HepG2 (cell line): ENCODE data around the gene GDF15. TPM values are rescaled to one million over a fixed set of nuclear protein-coding genes. Genes with fewer than 3 reads are reported as not detected.

Experiments
- ADNP ChIP-seq: sonication (generic); formaldehyde crosslinking; IDR thresholded peaks from 2 replicates; pipeline ENCODE4 v1.4.0; 2020; ENCODE audit warnings: missing genetic modification reagents
- AKAP8 ChIP-seq: sonication (generic); formaldehyde crosslinking; IDR thresholded peaks from 2 replicates; pipeline ENCODE4 v1.5.1; 2020; ENCODE audit warnings: mild to moderate bottlenecking, missing genetic modification reagents
- BATF2 ChIP-seq: sonication (generic); formaldehyde crosslinking; IDR thresholded peaks from 2 replicates; pipeline ENCODE4 v1.8.0; 2022; ENCODE audit warnings: mild to moderate bottlenecking, missing genetic modification reagents, moderate library complexity
- CHCHD3 ChIP-seq: sonication (generic); formaldehyde crosslinking; IDR thresholded peaks from 2 replicates; pipeline ENCODE4 v1.8.0; 2022; ENCODE audit warnings: mild to moderate bottlenecking, missing genetic modification reagents, moderate library complexity
- CSRNP1 ChIP-seq: sonication (generic); formaldehyde crosslinking; IDR thresholded peaks from 2 replicates; pipeline ENCODE4 v1.8.1; 2023; ENCODE audit warnings: mild to moderate bottlenecking, missing genetic modification reagents
- DMAP1 ChIP-seq: IDR thresholded peaks from 2 replicates; pipeline ENCODE4 v1.6.1; 2016
- ETV5 ChIP-seq: IDR thresholded peaks from 2 replicates; pipeline ENCODE4 v1.6.1; 2018; ENCODE audit warnings: missing biosample characterization, missing genetic modification reagents, inconsistent platforms, borderline replicate concordance
- GLI4 ChIP-seq: sonication (generic); formaldehyde crosslinking; IDR thresholded peaks from 2 replicates; pipeline ENCODE4 v1.5.1; 2020; ENCODE audit warnings: missing genetic modification reagents, mild to moderate bottlenecking, moderate library complexity, borderline replicate concordance
- HNRNPL ChIP-seq: fragments of 200-400 bp; formaldehyde crosslinking; IDR thresholded peaks from 2 replicates; pipeline ENCODE4 v1.6.1; 2017; ENCODE audit warnings: mild to moderate bottlenecking, low read depth, low read length
- KLF9 ChIP-seq: IDR thresholded peaks from 2 replicates; pipeline ENCODE4 v1.6.1; 2016; ENCODE audit warnings: low read depth
- MAX ChIP-seq: IDR thresholded peaks from 2 replicates; pipeline ENCODE4 v1.6.1; 2012; ENCODE audit warnings: inconsistent platforms
- MAZ ChIP-seq, 2 experiments: sonication (generic) in 1 of 2; formaldehyde crosslinking in 1 of 2; IDR thresholded peaks; 2 replicates each; pipeline versions ENCODE4 v1.5.0 to v1.6.1; 2012 to 2020; ENCODE audit warnings: low read depth in 2 of 2, mild to moderate bottlenecking in 2 of 2, borderline replicate concordance in 1 of 2, improper control_type of control experiment in 1 of 2, low read length in 1 of 2, missing genetic modification reagents in 1 of 2, moderate library complexity in 1 of 2
- MZF1 ChIP-seq: sonication (generic); formaldehyde crosslinking; IDR thresholded peaks from 2 replicates; pipeline ENCODE4 v1.8.1; 2023; ENCODE audit warnings: mild to moderate bottlenecking, missing genetic modification reagents, borderline replicate concordance
- NFATC3 ChIP-seq: sonication (generic); formaldehyde crosslinking; IDR thresholded peaks from 2 replicates; pipeline ENCODE4 v1.5.1; 2020; ENCODE audit warnings: mild to moderate bottlenecking, missing genetic modification reagents
- RXRB ChIP-seq: IDR thresholded peaks from 2 replicates; pipeline ENCODE4 v1.6.1; 2016; ENCODE audit warnings: borderline replicate concordance, missing genetic modification reagents, missing compliant biosample characterization
- SNRNP70 ChIP-seq: fragments of 200-400 bp; formaldehyde crosslinking; IDR thresholded peaks from 2 replicates; pipeline ENCODE4 v1.6.1; 2017; ENCODE audit warnings: mild to moderate bottlenecking, low read depth, low read length, moderate library complexity
- TCF7 ChIP-seq: sonication (generic); IDR thresholded peaks from 2 replicates; pipeline ENCODE4 v1.6.1; 2016; ENCODE audit warnings: antibody characterized with exemption, low read depth
- TP53 ChIP-seq: sonication (generic); formaldehyde crosslinking; conservative IDR thresholded peaks from 2 replicates; pipeline ENCODE4 v1.4.0; 2020; ENCODE audit warnings: missing genetic modification reagents
- YY1 ChIP-seq: IDR thresholded peaks from 2 replicates; pipeline ENCODE4 v1.6.1; 2011; ENCODE audit warnings: low read length, low read depth, moderate library complexity, mild to moderate bottlenecking; ENCODE audit not compliant: insufficient read depth, insufficient replicate concordance
- ZNF24 ChIP-seq: fragments of 450-650 bp; IDR thresholded peaks from 2 replicates; pipeline ENCODE4 v1.6.1; 2017; ENCODE audit warnings: antibody characterized with exemption, mild to moderate bottlenecking
- ZNF430 ChIP-seq: sonication (generic); formaldehyde crosslinking; IDR thresholded peaks from 2 replicates; pipeline ENCODE4 v1.9.0; 2021; ENCODE audit warnings: mild to moderate bottlenecking, missing genetic modification reagents
- ZNF839 ChIP-seq: sonication (generic); formaldehyde crosslinking; IDR thresholded peaks from 2 replicates; pipeline ENCODE4 v1.4.0; 2020; ENCODE audit warnings: missing genetic modification reagents, mild to moderate bottlenecking, borderline replicate concordance
- polyA plus RNA-seq, 8 experiments: library from polyadenylated mRNA; depleted of rRNA in 3 of 8; stranded (reverse) in 7 of 8; unstranded in 1 of 8; fragments of >200 nt; fragmentation: Illumina TruSeq in 4 of 8; extraction: Trizol in 4 of 8; gene quantifications; 2 replicates each; pipeline versions ENCODE4 v1.2.1 to v1.2.3, GENCODE V29; 2011 to 2016; ENCODE audit warnings: low read depth in 4 of 8, missing spikeins in 1 of 8, mixed read lengths in 1 of 8; ENCODE audit not compliant: insufficient read depth in 1 of 8
- total RNA-seq, 5 experiments: library from RNA; depleted of rRNA; stranded (reverse); fragments of >200 nt; fragmentation: Illumina TruSeq; extraction: Trizol; gene quantifications; 2 replicates each; pipeline ENCODE4 v1.2.3, GENCODE V29; 2016; ENCODE audit warnings: low read depth in 1 of 5
- TF ChIP-seq, protein P1 (sequence below): sonication (generic); formaldehyde crosslinking; conservative IDR thresholded peaks from 2 replicates; pipeline ENCODE4 v1.8.1; 2023; ENCODE audit warnings: missing genetic modification reagents
- TF ChIP-seq, protein P2 (sequence below): sonication (generic); formaldehyde crosslinking; IDR thresholded peaks from 2 replicates; pipeline ENCODE4 v1.8.1; 2023; ENCODE audit warnings: mild to moderate bottlenecking, moderate library complexity, missing genetic modification reagents

GDF15 gene
- total and polyA plus RNA-seq, 2 of the 13 experiments (the other 11 are each of a cell fraction or from before 2014, with no cell fraction given): 146 to 422 TPM

- TF ChIP-seq CSRNP1 (CRISPR knock-in tag) (peak; percentile 83), MAZ (IDR thresholded peaks at IDR 0.05; ENCODE audit: borderline replicate concordance, low read depth, low read length) (peak; percentile 74; the same call in 1 of the 2 replicates), MAZ (CRISPR knock-in tag; IDR thresholded peaks at IDR 0.05; ENCODE audit: low read depth) (peak; percentile 93; the same call in 1 of the 2 replicates), HNRNPL (no peak), KLF9 (no peak), BATF2 (CRISPR knock-in tag) (no peak; the same call in 1 of the 2 replicates), ZNF430 (CRISPR knock-in tag) (peak; percentile 60; the same call in 1 of the 2 replicates), SNRNP70 (no peak), ZNF839 (CRISPR knock-in tag) (peak; percentile 64; the same call in 1 of the 2 replicates), ADNP (peak; percentile 57; the same call in 1 of the 2 replicates), TP53 (CRISPR knock-in tag) (peak; percentile 96), GLI4 (no peak; the same call in 1 of the 2 replicates), YY1 (peak; percentile 61), MZF1 (CRISPR knock-in tag) (no peak), TCF7 (peak; percentile 91), NFATC3 (CRISPR knock-in tag) (no peak), DMAP1 (CRISPR knock-in tag) (peak; percentile 72; the same call in 1 of the 2 replicates), CHCHD3 (CRISPR knock-in tag) (no peak), MAX (peak; percentile 89), AKAP8 (CRISPR knock-in tag) (0 out of 2 replicates have a peak, but pooled peaks have one; percentile 75), ETV5 (CRISPR knock-in tag) (peak; percentile 95), ZNF24 (no peak), RXRB (peak; percentile 98)
- TF ChIP-seq, protein P1, sequence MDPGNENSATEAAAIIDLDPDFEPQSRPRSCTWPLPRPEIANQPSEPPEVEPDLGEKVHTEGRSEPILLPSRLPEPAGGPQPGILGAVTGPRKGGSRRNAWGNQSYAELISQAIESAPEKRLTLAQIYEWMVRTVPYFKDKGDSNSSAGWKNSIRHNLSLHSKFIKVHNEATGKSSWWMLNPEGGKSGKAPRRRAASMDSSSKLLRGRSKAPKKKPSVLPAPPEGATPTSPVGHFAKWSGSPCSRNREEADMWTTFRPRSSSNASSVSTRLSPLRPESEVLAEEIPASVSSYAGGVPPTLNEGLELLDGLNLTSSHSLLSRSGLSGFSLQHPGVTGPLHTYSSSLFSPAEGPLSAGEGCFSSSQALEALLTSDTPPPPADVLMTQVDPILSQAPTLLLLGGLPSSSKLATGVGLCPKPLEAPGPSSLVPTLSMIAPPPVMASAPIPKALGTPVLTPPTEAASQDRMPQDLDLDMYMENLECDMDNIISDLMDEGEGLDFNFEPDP (CRISPR knock-in tag): no peak
- TF ChIP-seq, protein P2, sequence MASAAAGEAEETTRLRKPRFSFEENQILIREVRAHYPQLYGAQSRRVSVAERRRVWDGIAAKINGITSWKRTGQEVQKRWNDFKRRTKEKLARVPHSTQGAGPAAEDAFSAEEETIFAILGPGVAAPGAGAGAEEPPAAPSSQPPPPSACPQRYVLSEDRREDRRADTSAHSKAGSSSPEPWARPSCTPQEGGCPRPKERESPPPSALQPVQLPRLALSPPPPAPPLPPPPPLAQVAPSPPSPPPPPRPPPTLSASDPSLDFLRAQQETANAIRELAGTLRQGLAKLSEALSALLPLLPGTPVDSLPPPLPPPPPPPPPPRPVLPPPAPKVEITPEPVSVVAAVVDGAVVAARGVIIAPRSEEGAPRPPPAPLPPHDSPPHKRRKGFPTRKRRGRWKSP (CRISPR knock-in tag): peak; percentile 51
Observed at GRCh38 chr19:18379803-18380747, 5.9 kb upstream of the GDF15 start (continued).
